Neural progenitor cell (in vitro differentiated cells): ENCODE data around the gene ESYT3.

ENCODE experiments used
- EZH2 ChIP-seq: fragments of 200-600 bp; sonication (generic); IDR thresholded peaks from 2 replicates; pipeline ENCODE4 v1.6.1; 2017; ENCODE audit warnings: antibody characterized with exemption, mild to moderate bottlenecking, moderate library complexity
- EZH2phosphoT487 ChIP-seq: fragments of 200-600 bp; sonication (generic); IDR thresholded peaks from 2 replicates; pipeline ENCODE4 v1.6.1; 2017; ENCODE audit warnings: antibody characterized with exemption
- TF ChIP-seq, protein P1 (sequence below): fragments of 200-600 bp; sonication (generic); IDR thresholded peaks from 2 replicates; pipeline ENCODE4 v1.5.1; 2017; ENCODE audit warnings: antibody characterized with exemption, mild to moderate bottlenecking

DNA sequence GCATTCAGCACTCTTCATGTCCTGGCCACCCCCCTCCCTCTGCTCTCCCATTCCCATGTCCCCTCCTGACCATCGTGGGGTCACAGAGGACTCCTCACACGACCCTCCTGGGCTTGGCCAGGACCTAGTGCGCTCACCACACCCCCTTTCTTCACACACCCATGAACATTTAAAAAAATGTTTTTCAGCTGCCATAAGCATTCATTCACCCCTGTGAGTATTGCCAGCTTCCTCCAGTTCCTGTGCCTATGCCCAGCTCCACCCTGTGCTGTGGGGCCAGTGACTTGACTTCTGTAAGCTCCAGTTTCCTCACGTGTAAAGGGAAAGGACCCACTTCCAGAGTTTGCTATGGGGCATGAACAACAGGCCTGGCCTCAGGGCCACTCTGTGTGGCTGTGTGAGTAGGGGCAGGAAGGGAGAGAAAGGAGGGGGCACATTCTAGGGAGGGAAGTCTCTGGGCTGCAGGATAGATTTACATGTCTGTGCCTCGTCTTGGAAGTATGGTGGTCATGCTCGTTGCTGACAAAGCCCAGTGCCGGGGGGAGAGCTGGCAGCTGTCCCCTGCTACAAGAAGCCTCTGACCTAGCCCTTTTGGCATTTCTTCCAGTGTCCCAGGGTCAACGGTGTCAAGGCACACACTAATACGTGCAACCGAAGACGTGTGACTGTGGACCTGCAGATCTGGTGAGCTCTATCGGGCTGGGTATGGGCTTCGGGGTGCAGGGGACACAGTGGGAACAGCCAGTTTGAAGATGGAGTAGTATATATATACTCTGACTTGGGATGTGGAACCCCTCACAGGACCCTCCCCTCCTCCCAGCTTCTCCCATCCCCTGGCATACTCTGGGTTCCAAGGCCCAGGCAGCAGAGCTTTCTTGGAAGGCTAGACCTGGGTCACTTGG lies 22.8 kb downstream of the ESYT3 start:
- TF ChIP-seq, protein P1, sequence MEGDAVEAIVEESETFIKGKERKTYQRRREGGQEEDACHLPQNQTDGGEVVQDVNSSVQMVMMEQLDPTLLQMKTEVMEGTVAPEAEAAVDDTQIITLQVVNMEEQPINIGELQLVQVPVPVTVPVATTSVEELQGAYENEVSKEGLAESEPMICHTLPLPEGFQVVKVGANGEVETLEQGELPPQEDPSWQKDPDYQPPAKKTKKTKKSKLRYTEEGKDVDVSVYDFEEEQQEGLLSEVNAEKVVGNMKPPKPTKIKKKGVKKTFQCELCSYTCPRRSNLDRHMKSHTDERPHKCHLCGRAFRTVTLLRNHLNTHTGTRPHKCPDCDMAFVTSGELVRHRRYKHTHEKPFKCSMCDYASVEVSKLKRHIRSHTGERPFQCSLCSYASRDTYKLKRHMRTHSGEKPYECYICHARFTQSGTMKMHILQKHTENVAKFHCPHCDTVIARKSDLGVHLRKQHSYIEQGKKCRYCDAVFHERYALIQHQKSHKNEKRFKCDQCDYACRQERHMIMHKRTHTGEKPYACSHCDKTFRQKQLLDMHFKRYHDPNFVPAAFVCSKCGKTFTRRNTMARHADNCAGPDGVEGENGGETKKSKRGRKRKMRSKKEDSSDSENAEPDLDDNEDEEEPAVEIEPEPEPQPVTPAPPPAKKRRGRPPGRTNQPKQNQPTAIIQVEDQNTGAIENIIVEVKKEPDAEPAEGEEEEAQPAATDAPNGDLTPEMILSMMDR, result no peak
- TF ChIP-seq EZH2phosphoT487, result no peak
- no peak for TF ChIP-seq EZH2
